8988T (cell line): ENCODE measurements around the gene CLSTN3.
A peak's percentile ranks its signal among the peaks of the same experiment; 100 is the strongest.

ENCODE experiments used
- DNase-seq: peaks from one replicate; pipeline ENCODE4 v3.0.0; 2011

Gene CLSTN3

DNA sequence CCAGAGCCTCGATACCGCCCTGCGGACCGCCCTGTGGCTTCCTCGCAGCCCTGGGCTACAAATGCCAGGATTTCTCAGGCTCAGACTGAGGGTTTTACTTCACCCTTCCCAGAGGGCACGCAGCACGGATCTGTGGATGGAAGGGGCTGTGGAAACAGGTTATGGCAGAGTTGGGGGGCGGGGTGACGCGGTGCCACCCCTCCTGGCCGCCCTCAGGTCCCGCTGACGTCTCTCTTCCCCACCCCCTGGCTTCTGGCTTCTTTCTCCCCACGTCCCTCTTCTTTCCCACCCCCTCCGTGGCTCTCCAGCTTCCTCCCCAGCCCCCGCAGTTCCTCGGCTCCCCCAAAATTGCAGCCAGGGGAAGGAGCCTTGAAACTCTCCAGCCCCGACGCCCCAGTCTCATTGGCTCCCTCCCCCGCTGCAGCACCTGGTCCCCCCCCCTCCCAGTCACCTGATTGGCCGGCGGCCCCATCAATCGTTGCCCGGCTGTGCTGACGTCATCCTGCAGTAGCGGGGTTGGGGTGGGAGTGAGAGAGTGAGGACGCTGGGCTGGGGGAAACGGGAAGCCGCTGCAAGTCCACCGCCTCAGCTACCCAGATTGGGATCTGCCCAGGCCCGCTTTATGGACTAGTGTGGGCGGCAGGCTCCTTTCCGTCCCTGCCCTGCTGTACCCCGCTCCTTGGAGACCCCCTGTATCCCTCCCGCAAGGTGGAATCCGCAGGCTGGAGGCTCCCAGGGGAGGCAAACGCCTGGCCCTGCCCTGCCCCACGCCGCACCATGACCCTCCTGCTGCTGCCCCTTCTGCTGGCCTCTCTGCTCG, at the start of gene CLSTN3:
Gene CLSTN3 (plus strand): TSS at position 500 of the 820 bp plus-strand sequence. CDS start 278 bp downstream, at position 778.
- DNase-seq, result peak; percentile 56

DNA sequence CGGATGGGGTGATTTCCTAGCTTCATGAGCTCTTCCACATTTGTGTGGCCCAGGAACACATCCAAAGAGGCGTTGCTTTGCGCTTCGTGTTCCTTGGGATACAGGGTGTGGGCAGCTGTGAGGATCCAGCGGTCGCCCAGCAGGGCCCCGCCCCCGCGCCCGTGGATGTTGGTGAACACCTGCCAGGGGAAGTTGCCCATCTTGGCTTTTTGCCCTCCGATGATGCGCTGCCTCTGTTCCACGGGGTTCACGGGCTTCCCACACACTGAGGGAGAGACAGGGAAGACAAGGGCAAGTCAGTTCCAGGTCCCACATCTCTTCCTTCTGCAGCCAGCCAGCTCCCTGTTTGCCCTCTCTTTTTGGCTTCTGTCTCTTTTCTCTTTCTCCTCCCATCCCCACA, 49.1 kb upstream of the CLSTN3 start:
- no peak for DNase-seq

GRCh38 chr12:7083125-7083524, 47.0 kb upstream of the CLSTN3 start:
- no peak for DNase-seq

DNA sequence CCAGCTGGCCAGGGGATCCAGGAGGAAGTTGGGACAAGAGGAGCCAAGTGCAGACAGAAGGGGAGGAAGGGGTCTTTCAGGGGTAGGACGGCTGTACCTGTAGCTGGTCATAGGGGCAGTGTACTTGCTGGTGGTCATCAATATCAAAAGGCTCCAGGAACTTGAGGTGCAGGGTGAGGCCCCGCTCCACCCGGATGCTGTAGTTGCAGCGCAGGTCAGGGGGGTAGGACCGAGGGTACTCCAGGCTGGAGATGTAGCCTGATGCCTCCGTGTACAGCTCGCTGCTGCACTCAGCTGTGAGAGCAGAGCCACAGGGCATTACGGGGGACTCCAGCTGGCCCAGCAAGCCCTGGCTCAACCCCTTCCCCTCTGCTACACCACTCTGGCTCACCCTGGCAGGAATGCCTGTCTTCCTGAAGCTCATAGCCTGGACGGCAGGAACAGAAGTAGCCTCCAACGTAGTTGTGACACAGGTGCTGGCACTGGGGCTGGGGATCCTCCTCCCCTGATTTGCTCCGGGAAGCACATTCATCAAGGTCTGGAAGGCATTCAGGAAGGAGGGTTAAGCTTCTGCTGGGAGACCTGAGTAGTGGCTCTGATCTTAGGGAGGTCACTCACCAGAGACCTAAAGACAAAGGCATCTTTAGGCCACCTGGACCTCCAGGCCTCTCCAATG, 40.8 kb upstream of the CLSTN3 start:
- no peak for DNase-seq

DNA sequence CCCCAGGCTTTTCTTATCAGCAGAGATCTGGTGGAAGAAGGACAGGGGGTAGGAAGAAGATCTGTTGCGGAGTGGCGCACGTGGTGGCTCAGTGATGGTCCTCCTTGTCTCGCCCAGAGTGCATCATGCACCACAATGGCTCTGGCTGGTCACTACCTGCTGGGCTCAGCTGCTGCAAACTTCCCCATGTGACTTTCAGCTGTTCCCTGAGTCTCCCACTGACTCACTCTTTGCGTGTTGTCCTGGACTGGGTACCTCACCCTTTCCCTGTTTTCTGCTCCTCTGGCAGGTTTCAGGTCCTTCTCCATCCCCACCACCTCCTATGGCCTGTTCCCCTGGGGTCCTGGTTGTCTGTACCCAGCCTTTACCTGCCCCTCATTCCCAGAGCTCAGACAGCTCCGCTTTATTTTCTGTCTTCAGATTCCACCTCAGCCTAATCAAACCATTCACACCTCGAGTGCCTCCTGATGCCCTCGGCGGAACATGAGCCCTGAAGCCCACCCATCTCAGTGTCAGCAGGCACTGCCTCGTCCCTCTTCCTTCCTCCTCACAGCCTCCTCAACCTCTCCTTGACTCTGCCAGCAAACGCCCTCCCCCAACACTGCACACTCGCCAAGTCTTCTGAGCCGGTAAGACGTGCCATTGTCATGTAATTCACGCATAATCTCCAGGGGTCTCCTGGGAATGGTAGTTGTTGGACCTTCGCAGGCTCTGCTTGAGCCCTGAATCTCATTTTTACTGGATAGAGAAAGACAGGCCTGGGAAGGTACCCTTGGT, 39.8 kb upstream of the CLSTN3 start:
- DNase-seq, result no peak

DNA sequence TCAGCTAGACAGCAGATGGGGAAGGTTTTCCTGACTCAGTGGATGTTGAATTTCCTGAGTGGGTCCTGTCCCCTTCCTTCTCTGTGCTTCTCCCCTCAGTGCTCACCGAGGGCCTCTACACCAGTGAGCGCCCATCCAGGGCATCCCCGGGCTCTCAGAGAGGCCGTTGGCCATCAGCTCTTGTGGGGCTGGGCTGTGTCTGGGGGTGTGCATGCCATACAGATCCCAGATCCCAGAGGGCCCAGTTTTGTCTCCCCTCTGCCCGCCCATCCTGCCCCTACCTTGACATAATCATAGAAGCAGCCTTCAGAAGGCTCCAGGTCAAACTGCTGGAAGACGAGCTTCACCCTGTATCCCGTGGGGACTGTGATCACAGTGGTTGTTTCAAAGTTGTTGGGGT, 39.0 kb upstream of the CLSTN3 start:
- DNase-seq, result no peak

GRCh38 chr12:7091660-7092228, 38.4 kb upstream of the CLSTN3 start:
- no peak for DNase-seq

- DNase-seq, result peak; percentile 44
These were observed 37.8 kb upstream of the CLSTN3 start, which contains the start of gene C1R for GRCh38 chr12:7092229-7092985. Gene C1R, minus strand, starts transcription at chr12:7092445. Its CDS starts 57 bp downstream, at chr12:7092388.

GRCh38 chr12:7092986-7093460, 37.1 kb upstream of the CLSTN3 start:
- DNase-seq, result no peak

- no peak for DNase-seq
These were observed 36.7 kb upstream of the CLSTN3 start for GRCh38 chr12:7093486-7093885.

- no peak for DNase-seq
These were observed 36.3 kb upstream of the CLSTN3 start for GRCh38 chr12:7093892-7094291.

DNA sequence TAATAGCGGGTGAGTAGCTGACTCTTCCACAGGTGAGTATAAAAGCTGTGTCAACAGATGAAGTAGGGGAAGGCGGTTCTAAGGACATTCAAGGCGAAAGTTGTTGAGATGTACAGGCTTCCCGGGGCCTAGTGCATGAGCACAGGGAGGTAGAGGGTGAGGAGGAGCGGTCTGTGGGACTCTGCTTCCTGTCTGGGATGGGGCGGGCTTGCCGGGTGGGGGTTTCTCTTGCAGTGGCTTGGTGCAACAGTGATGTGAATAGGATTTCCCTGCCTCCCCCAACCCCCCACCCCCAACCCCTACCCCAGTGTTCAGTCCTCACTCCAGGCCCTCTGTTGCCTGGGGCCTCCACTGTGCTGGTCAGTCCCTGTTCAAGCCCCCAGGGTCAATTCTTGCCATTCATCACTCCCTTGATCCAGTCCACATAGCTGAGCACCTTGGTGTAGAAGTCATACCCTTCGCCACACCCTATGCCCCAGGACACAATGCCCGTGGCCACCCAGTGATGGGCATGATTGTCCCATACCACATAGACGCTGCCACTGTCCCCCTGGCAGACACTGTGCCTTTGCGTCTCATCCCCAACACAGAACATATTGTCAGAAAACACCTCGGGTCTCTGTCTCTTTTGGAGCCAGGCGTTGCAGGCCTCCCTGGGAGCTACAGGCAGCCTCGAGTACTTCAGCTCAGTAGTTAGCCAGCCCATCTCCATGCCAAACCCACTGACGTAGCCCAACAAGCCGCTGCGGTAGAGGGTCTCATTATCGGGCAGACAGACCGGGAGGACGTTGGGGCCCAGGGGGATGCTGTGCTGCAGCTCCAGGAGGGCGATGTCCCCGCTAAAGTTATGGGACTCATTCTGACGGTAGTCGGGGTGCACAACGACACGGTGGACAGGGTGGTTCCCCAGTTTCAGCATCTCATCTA, 33.9 kb upstream of the CLSTN3 start:
- no peak for DNase-seq

DNA sequence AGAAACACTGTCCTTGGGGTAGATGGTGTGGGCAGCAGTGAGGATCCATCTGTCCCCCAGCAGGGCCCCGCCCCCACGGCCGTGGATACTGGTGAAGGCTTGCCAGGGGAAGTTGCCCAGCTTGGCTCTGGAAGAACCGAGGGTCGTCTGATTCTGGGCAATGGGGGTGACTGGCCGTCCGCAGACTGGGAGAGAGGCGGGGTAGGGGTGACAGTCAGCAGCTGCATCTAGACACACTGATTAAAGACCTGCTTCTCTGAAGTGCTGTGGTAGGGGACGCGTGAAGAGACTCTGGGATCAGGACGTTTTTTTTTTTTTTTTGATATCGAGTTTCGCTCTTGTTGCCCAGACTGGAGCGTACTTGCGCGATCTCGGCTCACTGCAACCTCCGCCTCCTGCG, 33.2 kb upstream of the CLSTN3 start:
- no peak for DNase-seq

- DNase-seq, result no peak
These were observed 30.7 kb upstream of the CLSTN3 start for GRCh38 chr12:7099290-7099996.

GRCh38 chr12:7100239-7100638, 29.9 kb upstream of the CLSTN3 start:
- no peak for DNase-seq

DNA sequence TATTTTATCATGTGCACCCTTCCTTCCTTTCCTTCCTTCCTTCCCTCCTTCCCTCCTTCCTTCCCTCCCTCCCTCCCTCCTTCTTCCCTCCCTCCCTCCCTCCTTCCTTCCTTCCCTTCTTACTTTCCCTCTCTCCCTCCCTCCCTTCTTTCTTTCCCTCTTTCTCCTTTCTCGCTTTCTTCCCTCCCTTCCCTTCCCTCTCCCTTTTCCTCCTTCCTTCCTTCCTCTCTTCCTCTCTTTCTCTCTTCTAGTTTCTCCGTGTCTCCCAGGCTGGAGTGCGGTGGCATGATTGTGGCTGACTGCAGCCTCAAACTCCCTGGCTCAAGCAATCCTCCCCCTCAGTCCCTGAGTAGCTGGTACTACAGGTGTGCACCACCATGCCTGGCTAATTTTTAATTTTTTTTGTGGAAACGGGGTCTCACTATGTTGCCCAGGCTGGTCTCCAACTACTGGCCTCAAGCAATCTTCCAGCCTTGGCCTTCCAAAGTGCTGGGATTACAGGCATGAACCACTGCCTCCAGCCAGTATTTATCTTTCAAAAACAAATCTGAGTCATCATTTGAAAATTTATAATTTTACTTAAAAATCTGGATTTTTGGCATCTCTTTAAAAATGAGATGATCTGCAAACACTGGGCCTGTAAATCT, 29.0 kb upstream of the CLSTN3 start:
- DNase-seq, result no peak

- DNase-seq, result no peak
These were observed 28.5 kb upstream of the CLSTN3 start for GRCh38 chr12:7101694-7102131.

DNA sequence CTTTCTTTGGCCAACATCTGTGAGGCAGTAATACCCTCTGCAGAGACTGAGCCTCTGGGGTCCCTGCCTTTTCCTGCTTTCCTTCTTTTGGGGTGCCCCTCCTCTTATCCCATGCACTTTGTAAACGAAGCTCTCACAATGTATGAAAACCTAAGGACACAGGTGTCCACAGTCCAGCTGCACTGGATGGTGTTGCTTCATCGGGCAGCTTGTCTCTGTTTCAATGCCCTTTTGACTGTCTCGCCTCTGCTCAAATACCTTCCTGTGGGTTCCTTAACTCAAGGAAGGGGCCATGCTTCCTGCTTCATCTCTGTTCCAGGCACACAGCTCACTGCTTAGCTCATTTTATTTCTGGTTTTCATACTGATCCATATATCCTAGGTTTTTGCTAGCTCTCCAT, 27.6 kb upstream of the CLSTN3 start:
- no peak for DNase-seq

- no peak for DNase-seq
These were observed 26.2 kb upstream of the CLSTN3 start for GRCh38 chr12:7103837-7104584.
